Esophagus squamous epithelium (tissue), 5 donors: ENCODE measurements around the gene RAB27B. TPM values are rescaled to one million over a fixed set of nuclear protein-coding genes. Genes with fewer than 3 reads are reported as not detected.

Experiments used
- DNase-seq: peaks from one replicate; lab custom pipeline; 2025; lab: John Stamatoyannopoulos, UW
- H3K27ac ChIP-seq, 4 donors: fragments of 200-600 bp; sonication (generic); one replicate each; pipeline ENCODE4 v1.5.1; 2016 to 2019; ENCODE audit warnings: mild to moderate bottlenecking in 1 of 4
- H3K27me3 ChIP-seq, 4 donors: fragments of 200-600 bp; sonication (generic); 1 replicate in 3 of 4; 2 replicates in 1 of 4; pipeline versions ENCODE4 v1.5.1 to v1.6.0; 2017 to 2021; ENCODE audit warnings: antibody characterized with exemption in 1 of 4
- H3K36me3 ChIP-seq, 3 donors: fragments of 200-600 bp; sonication (generic); one replicate each; pipeline ENCODE4 v1.5.1; 2016 to 2019
- H3K4me1 ChIP-seq, 3 donors: fragments of 200-600 bp; sonication (generic); one replicate each; pipeline ENCODE4 v1.5.1; 2017 to 2019
- H3K4me3 ChIP-seq, 4 donors: fragments of 200-600 bp; sonication (generic); 1 replicate in 3 of 4; 2 replicates in 1 of 4; pipeline ENCODE4 v1.5.1; 2016 to 2019; ENCODE audit warnings: mild to moderate bottlenecking in 2 of 4, moderate library complexity in 1 of 4
- H3K9me3 ChIP-seq, 3 donors: fragments of 200-600 bp; sonication (generic); one replicate each; pipeline ENCODE4 v1.5.1; 2016 to 2019
- CTCF ChIP-seq, 6 experiments: fragments of 450-650 bp in 4 of 6; fragments of 200-600 bp in 2 of 6; sonication (generic) in 2 of 6; IDR thresholded peaks; one replicate each; pipeline ENCODE4 v1.5.1; 2016 to 2019; ENCODE audit warnings: antibody characterized with exemption in 6 of 6, mild to moderate bottlenecking in 4 of 6, moderate library complexity in 4 of 6
- POLR2A ChIP-seq, 4 donors: fragments of 450-650 bp; IDR thresholded peaks; one replicate each; pipeline ENCODE4 v1.6.1; 2017; ENCODE audit warnings: antibody characterized with exemption in 4 of 4, mild to moderate bottlenecking in 4 of 4, moderate library complexity in 3 of 4
- WGBS, 2 donors: methylation state at CpG; one replicate each; pipeline ENCODE4 v1.1.5; 2018; 5-methylcytosine and 5-hydroxymethylcytosine counted together
- intact Hi-C: fragments of 100-400 bp; cut with DNase I; formaldehyde crosslinking; loops from one replicate; pipeline ENCODE4 v1.15.0; 2022
- total RNA-seq, 4 donors: library from RNA; depleted of rRNA; stranded (reverse); fragments of >200 nt; gene quantifications; one replicate each; pipeline ENCODE4 v1.1.0, GENCODE V29; 2016
- donor health status: DM: yes; HTN: yes; CAD: no.

RAB27B gene
- total RNA-seq, 4 donors from 2014 or later: 17.5 to 35.9 (median 32.1) TPM

DNA sequence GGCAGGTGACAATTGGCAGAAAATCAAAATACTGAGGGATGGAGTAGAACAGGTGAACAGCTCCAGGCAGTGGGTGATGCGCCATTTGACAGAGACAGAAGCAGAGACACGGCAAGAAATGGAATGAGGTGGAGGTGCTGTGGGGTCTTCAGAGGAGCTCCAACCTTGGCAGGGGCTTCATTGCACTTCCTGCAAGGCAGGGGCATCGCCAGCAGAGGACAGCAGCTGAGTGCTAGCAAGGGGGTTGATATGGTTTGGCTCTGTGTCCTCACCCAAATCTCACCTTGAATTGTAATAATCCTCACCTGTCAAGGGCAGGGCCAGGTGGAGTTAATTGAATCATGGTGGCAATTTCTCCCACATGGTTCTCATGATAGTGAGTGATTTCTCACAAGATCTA lies 88.2 kb downstream of the RAB27B start:
- WGBS, 2 donors: 85 to 87% methylated on average over 3 of the region's 3 CpGs
- Histone ChIP-seq H3K9me3 (no peaks in the 10 kb centered on the region), H3K36me3 (no peaks in the 10 kb centered on the region), H3K4me3 (no peak overlapping the region), H3K4me1 (no peaks in the 10 kb centered on the region), H3K27me3 (no peaks in the 10 kb centered on the region), H3K27ac (no peak overlapping the region)
- intact Hi-C loops: no loop called here
- DNase-seq: no peak
- TF ChIP-seq POLR2A (IDR thresholded peaks at IDR 0.05) (no peak), CTCF (IDR thresholded peaks at IDR 0.05) (no peak)

- Histone ChIP-seq H3K27me3 (no peaks in the 10 kb centered on the region), H3K4me3 (no peak overlapping the region), H3K36me3 (no peaks in the 10 kb centered on the region), H3K4me1 (no peaks in the 10 kb centered on the region), H3K9me3 (no peaks in the 10 kb centered on the region), H3K27ac (no peak overlapping the region)
- no peak for DNase-seq
- TF ChIP-seq POLR2A (IDR thresholded peaks at IDR 0.05): no peak
- TF ChIP-seq CTCF (IDR thresholded peaks at IDR 0.05): no peak
- intact Hi-C loops: no loop called here
- WGBS, 2 donors: 87 to 94% methylated on average over 3 to 4 of the region's 4 CpGs
Measured at GRCh38 chr18:54918060-54918459, 89.8 kb downstream of the RAB27B start.

- DNase-seq: no peak
- no peaks in the 10 kb centered on the region for H3K9me3 ChIP-seq
- intact Hi-C loops: no loop called here
- H3K4me1 ChIP-seq: no peaks in the 10 kb centered on the region
- H3K27me3 ChIP-seq: no peaks in the 10 kb centered on the region
- H3K27ac ChIP-seq: no peak overlapping the region
- TF ChIP-seq POLR2A (IDR thresholded peaks at IDR 0.05) (no peak), CTCF (IDR thresholded peaks at IDR 0.05) (no peak)
- H3K36me3 ChIP-seq: no peaks in the 10 kb centered on the region
- no peak overlapping the region for H3K4me3 ChIP-seq
- 86 to 93% methylated on average over 6 of the region's 6 CpGs for WGBS, 2 donors
Measured at GRCh38 chr18:54919412-54919811, 91.1 kb downstream of the RAB27B start.

GRCh38 chr18:54923339-54923956 lies 95.2 kb downstream of the RAB27B start:
- Histone ChIP-seq H3K4me3 (no peak overlapping the region), H3K9me3 (no peaks in the 10 kb centered on the region), H3K4me1 (no peaks in the 10 kb centered on the region), H3K27me3 (no peaks in the 10 kb centered on the region), H3K27ac (no peak overlapping the region), H3K36me3 (no peaks in the 10 kb centered on the region)
- intact Hi-C loops: no loop called here
- 78 to 82% methylated on average over 4 of the region's 4 CpGs for WGBS, 2 donors
- DNase-seq: no peak
- TF ChIP-seq POLR2A (IDR thresholded peaks at IDR 0.05): no peak
- no peak for TF ChIP-seq CTCF (IDR thresholded peaks at IDR 0.05)

- WGBS, 2 donors: 77 to 85% methylated on average over 1 of the region's 1 CpG
- no peaks in the 10 kb centered on the region for H3K36me3 ChIP-seq
- H3K27ac ChIP-seq: no peak overlapping the region
- H3K4me3 ChIP-seq: no peak overlapping the region
- DNase-seq: no peak
- no peak for TF ChIP-seq CTCF (IDR thresholded peaks at IDR 0.05)
- no peak for TF ChIP-seq POLR2A (IDR thresholded peaks at IDR 0.05)
- no peaks in the 10 kb centered on the region for H3K9me3 ChIP-seq
- H3K27me3 ChIP-seq: no peaks in the 10 kb centered on the region
- intact Hi-C loops: no loop called here
- no peaks in the 10 kb centered on the region for H3K4me1 ChIP-seq
Measured at GRCh38 chr18:54924948-54925347, 96.7 kb downstream of the RAB27B start.
